ENCODE results near the gene BMP10. TPM values are rescaled to one million over a fixed set of nuclear protein-coding genes. Genes with fewer than 3 reads are reported as not detected.

The BMP10 gene
- total RNA-seq, 1 donor from 2014 or later, result 0.19 TPM

DNA sequence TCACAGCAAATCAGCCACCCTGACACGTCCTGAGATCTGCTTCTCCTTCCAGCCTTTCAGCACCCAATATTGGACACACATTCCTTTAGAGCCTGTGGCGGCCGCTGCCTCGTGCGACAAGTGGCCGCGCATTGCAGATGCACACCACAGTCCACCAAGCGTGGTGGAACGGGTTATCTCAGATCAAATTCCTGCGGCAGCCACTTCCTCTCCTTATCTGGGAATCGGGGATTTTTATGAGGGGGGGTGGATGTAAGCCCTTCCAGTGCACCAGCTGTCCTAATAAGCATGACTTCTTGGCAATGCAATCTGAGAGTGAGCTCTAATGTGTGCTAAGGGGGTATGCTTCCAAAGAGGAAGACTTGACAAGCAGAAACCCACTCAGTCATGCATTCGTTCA, 18.3 kb upstream of the BMP10 start:
- H3K4me3 ChIP-seq, result no peak overlapping the region
- peaks cover 5% of the 10 kb centered on the region for H3K9me3 ChIP-seq (replicated peaks)
- H3K36me3 ChIP-seq, result no peaks in the 10 kb centered on the region
- DNase-seq, result no peak
- intact Hi-C loops (cut with micrococcal nuclease), result no loop called here
- H3K27ac ChIP-seq (replicated peaks), result no peak overlapping the region
- peaks cover 96% of the 10 kb centered on the region for H3K27me3 ChIP-seq (ENCODE audit: low read depth)
- TF ChIP-seq, protein P1, sequence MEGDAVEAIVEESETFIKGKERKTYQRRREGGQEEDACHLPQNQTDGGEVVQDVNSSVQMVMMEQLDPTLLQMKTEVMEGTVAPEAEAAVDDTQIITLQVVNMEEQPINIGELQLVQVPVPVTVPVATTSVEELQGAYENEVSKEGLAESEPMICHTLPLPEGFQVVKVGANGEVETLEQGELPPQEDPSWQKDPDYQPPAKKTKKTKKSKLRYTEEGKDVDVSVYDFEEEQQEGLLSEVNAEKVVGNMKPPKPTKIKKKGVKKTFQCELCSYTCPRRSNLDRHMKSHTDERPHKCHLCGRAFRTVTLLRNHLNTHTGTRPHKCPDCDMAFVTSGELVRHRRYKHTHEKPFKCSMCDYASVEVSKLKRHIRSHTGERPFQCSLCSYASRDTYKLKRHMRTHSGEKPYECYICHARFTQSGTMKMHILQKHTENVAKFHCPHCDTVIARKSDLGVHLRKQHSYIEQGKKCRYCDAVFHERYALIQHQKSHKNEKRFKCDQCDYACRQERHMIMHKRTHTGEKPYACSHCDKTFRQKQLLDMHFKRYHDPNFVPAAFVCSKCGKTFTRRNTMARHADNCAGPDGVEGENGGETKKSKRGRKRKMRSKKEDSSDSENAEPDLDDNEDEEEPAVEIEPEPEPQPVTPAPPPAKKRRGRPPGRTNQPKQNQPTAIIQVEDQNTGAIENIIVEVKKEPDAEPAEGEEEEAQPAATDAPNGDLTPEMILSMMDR (IDR thresholded peaks at IDR 0.05; ENCODE audit: borderline replicate concordance), result no peak
- H3K4me1 ChIP-seq, result peaks cover 7% of the 10 kb centered on the region

DNA sequence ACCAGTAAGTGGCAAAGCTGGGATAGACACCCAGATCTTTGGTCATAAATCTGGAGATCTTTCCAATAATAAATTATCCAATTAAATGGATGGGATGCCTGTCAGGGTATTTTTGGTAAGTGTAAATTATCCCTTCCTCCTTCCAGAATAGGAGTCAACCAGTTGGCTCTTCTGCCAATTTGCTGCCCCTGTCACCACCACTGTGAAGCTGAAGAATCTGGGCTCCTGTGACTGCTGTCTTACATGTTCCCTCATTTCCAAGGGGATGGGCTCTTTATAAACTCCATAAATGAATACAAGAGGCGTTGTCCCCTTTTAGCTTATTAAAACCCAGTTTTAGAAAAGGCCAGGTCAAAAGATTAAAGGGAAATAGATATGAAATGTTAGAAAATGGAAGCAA, 17.8 kb upstream of the BMP10 start:
- Histone ChIP-seq H3K36me3 (no peaks in the 10 kb centered on the region), H3K27me3 (ENCODE audit: low read depth) (peaks cover 96% of the 10 kb centered on the region), H3K4me3 (no peak overlapping the region), H3K4me1 (peaks cover 7% of the 10 kb centered on the region), H3K9me3 (replicated peaks) (peaks cover 5% of the 10 kb centered on the region), H3K27ac (replicated peaks) (no peak overlapping the region)
- TF ChIP-seq, protein P1 (IDR thresholded peaks at IDR 0.05; ENCODE audit: borderline replicate concordance), result no peak
- no peak for DNase-seq
- intact Hi-C loops (cut with micrococcal nuclease), result no loop called here

DNA sequence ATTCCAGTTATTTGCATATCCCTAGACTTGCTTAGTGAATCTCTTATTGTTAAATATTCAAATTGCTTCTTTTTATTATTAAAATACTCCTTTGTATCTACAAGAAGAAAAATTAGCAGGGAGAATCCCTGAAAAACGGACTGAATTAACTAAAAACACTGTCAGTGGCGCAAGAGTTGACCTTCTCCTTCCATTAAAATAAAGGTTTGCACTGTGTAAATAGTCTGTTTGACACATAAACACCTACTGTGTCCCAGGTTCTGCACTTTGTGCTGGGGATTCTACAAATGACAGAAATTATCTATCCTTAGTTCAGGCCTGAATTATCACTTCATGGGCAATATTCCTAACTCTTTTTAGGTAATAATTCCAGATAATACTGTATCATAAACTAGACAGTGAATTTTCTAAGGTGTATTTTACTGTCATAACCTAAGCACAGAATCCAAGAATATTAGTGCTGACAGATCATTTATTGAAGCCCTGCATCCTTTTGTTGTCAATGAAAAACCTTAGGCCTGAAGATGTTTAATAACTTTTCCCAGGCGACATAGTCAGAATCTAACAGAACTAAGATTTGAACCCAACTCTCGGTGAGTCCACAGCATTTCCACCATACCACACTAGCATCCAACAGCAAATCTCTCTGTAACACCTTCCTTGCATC, 17.0 kb upstream of the BMP10 start:
- Histone ChIP-seq H3K36me3 (no peaks in the 10 kb centered on the region), H3K27ac (replicated peaks) (no peak overlapping the region), H3K27me3 (ENCODE audit: low read depth) (peaks cover 94% of the 10 kb centered on the region), H3K4me1 (peaks cover 7% of the 10 kb centered on the region), H3K9me3 (replicated peaks) (peaks cover 5% of the 10 kb centered on the region), H3K4me3 (no peak overlapping the region)
- DNase-seq, result no peak
- intact Hi-C loops (cut with micrococcal nuclease), result no loop called here
- TF ChIP-seq, protein P1 (IDR thresholded peaks at IDR 0.05; ENCODE audit: borderline replicate concordance), result no peak

DNA sequence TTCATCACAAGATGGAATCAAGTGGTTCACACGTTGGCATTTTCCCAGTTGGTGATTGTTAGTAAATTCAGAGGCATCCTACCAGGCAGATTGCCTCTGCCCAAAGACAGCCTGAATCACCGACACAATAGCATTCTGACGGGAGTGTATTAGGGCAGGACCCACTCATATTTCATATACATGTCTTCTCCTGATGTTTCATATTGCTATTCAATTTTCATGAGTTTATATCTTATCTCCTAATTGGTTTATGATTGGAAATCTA, 14.5 kb upstream of the BMP10 start:
- no peaks in the 10 kb centered on the region for H3K36me3 ChIP-seq
- TF ChIP-seq, protein P1 (IDR thresholded peaks at IDR 0.05; ENCODE audit: borderline replicate concordance), result no peak
- peaks cover 94% of the 10 kb centered on the region for H3K27me3 ChIP-seq (ENCODE audit: low read depth)
- no peak overlapping the region for H3K27ac ChIP-seq (replicated peaks)
- H3K9me3 ChIP-seq (replicated peaks), result no peaks in the 10 kb centered on the region
- peaks cover 7% of the 10 kb centered on the region for H3K4me1 ChIP-seq
- DNase-seq, result no peak
- intact Hi-C loops (cut with micrococcal nuclease), result no loop called here
- H3K4me3 ChIP-seq, result no peak overlapping the region

DNA sequence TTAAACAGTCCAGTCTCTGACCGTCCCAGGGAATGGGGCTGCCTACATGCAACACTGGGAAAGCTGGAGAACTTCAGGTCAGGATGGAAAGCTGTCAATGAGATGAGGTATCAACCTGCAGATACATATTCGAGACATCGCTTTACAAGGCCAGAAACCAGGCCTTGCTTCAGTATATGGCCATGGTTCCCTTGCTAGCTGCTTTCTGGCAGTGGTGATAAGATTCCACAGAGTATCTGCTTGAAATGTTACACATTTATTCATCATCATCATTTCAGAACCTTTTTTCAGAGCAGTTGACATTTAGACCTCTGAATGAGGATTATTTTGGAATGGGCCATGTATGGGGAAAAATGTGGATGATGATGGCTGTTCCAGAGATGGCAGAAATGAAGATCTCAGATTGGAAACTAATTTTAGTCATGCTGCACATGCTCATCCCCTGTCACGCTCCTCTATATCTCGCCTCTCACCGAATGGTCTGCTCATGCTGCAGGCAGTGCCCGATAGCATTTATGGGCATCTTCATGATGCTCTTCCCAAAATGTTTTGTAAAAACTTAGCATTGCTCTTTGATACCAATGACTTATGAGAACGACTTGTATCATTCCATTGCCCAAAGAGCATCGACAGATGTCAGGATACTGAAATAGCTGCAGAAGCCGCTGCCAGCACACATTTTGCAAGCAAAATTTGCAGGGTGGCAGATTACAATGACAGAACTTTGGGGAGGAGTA, 14.0 kb upstream of the BMP10 start:
- Histone ChIP-seq H3K27ac (replicated peaks) (no peak overlapping the region), H3K4me3 (no peak overlapping the region)

More for the DNA sequence above, 14.0 kb upstream of the BMP10 start:
- Histone ChIP-seq H3K36me3 (no peaks in the 10 kb centered on the region), H3K9me3 (replicated peaks) (no peaks in the 10 kb centered on the region), H3K4me1 (peaks cover 7% of the 10 kb centered on the region), H3K27me3 (ENCODE audit: low read depth) (peaks cover 96% of the 10 kb centered on the region)
- intact Hi-C loops (cut with micrococcal nuclease), result no loop called here
- no peak for DNase-seq
- TF ChIP-seq, protein P1 (IDR thresholded peaks at IDR 0.05; ENCODE audit: borderline replicate concordance), result no peak
